Spleen (tissue), 11 donors: ENCODE data around the gene RFX2. TPM values are rescaled to one million over a fixed set of nuclear protein-coding genes. Genes with fewer than 3 reads are reported as not detected.

ENCODE experiments used
- DNase-seq: peaks from one replicate; pipeline ENCODE4 v3.0.0-alpha.2; 2020
- H3K27ac ChIP-seq, 8 donors: fragments of 200-600 bp; sonication (generic) in 7 of 8; 1 replicate in 4 of 8; 2 replicates in 4 of 8; pipeline versions ENCODE4 v1.5.0 to v1.8.0; 2016 to 2021; ENCODE audit warnings: inconsistent platforms in 4 of 8, mild to moderate bottlenecking in 4 of 8, moderate library complexity in 1 of 8
- H3K27me3 ChIP-seq, 7 donors: fragments of 200-600 bp; sonication (generic) in 6 of 7; replicated peaks in 1 of 7; 1 replicate in 4 of 7; 2 replicates in 3 of 7; pipeline versions ENCODE4 v1.5.0 to v1.8.0; 2016 to 2021; ENCODE audit warnings: inconsistent platforms in 3 of 7, mild to moderate bottlenecking in 1 of 7
- H3K36me3 ChIP-seq, 6 donors: fragments of 200-600 bp; sonication (generic) in 5 of 6; 1 replicate in 4 of 6; 2 replicates in 2 of 6; pipeline versions ENCODE4 v1.5.0 to v1.8.0; 2016 to 2021; ENCODE audit warnings: inconsistent platforms in 2 of 6
- H3K4me1 ChIP-seq, 6 donors: fragments of 200-600 bp; sonication (generic) in 5 of 6; 1 replicate in 3 of 6; 2 replicates in 3 of 6; pipeline versions ENCODE4 v1.5.0 to v1.8.0; 2016 to 2021; ENCODE audit warnings: inconsistent platforms in 3 of 6
- H3K4me3 ChIP-seq, 8 donors: fragments of 200-600 bp; sonication (generic) in 7 of 8; 1 replicate in 4 of 8; 2 replicates in 4 of 8; pipeline versions ENCODE4 v1.5.0 to v1.8.0; 2016 to 2021; ENCODE audit warnings: inconsistent platforms in 4 of 8, mild to moderate bottlenecking in 4 of 8, moderate library complexity in 2 of 8
- H3K9me3 ChIP-seq, 8 donors: fragments of 200-600 bp; sonication (generic) in 7 of 8; 1 replicate in 4 of 8; 2 replicates in 4 of 8; pipeline versions ENCODE4 v1.5.0 to v1.8.0; 2016 to 2021; ENCODE audit warnings: inconsistent platforms in 4 of 8
- CTCF ChIP-seq, 11 experiments: fragments of 200-600 bp in 7 of 11; fragments of 450-650 bp in 4 of 11; sonication (generic) in 4 of 11; IDR thresholded peaks in 8 of 11; conservative IDR thresholded peaks in 3 of 11; 1 replicate in 7 of 11; 2 replicates in 4 of 11; pipeline versions ENCODE4 v1.4.0 to v1.8.0; 2016 to 2021; ENCODE audit warnings: antibody characterized with exemption in 11 of 11, inconsistent platforms in 4 of 11, mild to moderate bottlenecking in 1 of 11
- POLR2A ChIP-seq, 3 donors: fragments of 450-650 bp; IDR thresholded peaks; one replicate each; pipeline ENCODE4 v1.5.1; 2017; ENCODE audit warnings: antibody characterized with exemption in 3 of 3, mild to moderate bottlenecking in 1 of 3
- POLR2AphosphoS5 ChIP-seq, 3 donors: sonication (generic); formaldehyde crosslinking; IDR thresholded peaks; one replicate each; pipeline ENCODE4 v1.5.1; 2017; ENCODE audit warnings: antibody characterized with exemption in 3 of 3
- WGBS, 5 donors: extraction: QIAGEN DNeasy Blood & Tissue Kit in 3 of 5; methylation state at CpG; one replicate each; pipeline versions ENCODE4 v1.1.5 to v1.1.7; 2013 to 2018; 5-methylcytosine and 5-hydroxymethylcytosine counted together
- intact Hi-C: fragments of 100-400 bp; cut with DNase I; formaldehyde crosslinking; loops from one replicate; pipeline ENCODE4 v1.15.0; 2023; ENCODE audit warnings: low total_unique reads
- polyA plus RNA-seq, 3 donors: library from polyadenylated mRNA; stranded (reverse); fragments of 200-250 nt; gene quantifications; one replicate each; pipeline ENCODE4 v1.2.1, GENCODE V29; 2013
- total RNA-seq, 7 donors: library from RNA; depleted of rRNA in 3 of 7; stranded (reverse); fragments of >200 nt in 3 of 7; fragmentation: NEBNext Ultra II Directional in 4 of 7; extraction: Animal tissue kit (Norgen Biotek cat#: 25700) in 4 of 7; gene quantifications; one replicate each; pipeline versions ENCODE4 v1.1.0 to v1.2.1, GENCODE V29; 2016 to 2021
- donor health status: healthy with polysubstance abuse.
- donor health status: DM: no; HTN: no; CAD: no; lungs with moderate emphysema.
- donor health status: DM: no; HTN: no; CAD: no.
- donor health status: Bipolar disorder and iron deficiency.
- donor health status: healthy.
- donor health status: DM: no; HTN: no; CAD: no.
- donor health status: DM: yes; HTN: yes; CAD: no.

RFX2 gene
- total and polyA plus RNA-seq, 10 donors: 1.1 to 15.8 (median 7.8) TPM

GRCh38 chr19:5949792-5950305, 160.5 kb downstream of the RFX2 start:
- Histone ChIP-seq H3K4me3 (no peak overlapping the region), H3K4me1 (peaks cover 60 to 96% (median 87%) of the 10 kb centered on the region in 6 donors), H3K27me3 (no peaks in the 10 kb centered on the region), H3K36me3 (peaks cover 0 to 45% (median 0%) of the 10 kb centered on the region in 6 donors), H3K9me3 (no peaks in the 10 kb centered on the region), H3K27ac (peak overlapping the region in 7 of 8 donors; percentile 9 to 87 (median 72))
- intact Hi-C loops: no loop called here
- WGBS, 5 donors: 51 to 77% (median 70%) methylated on average over 13 of the region's 13 CpGs
- no peak for DNase-seq
- TF ChIP-seq POLR2A (IDR thresholded peaks at IDR 0.05): no peak
- peak in 2 of 3 donors; percentile 41 to 44 for TF ChIP-seq POLR2AphosphoS5 (IDR thresholded peaks at IDR 0.05)

GRCh38 chr19:5948752-5949564, 161.3 kb downstream of the RFX2 start:
- Histone ChIP-seq H3K36me3 (peaks cover 0 to 48% (median 0%) of the 10 kb centered on the region in 6 donors), H3K4me3 (no peak overlapping the region), H3K4me1 (peaks cover 51 to 87% (median 78%) of the 10 kb centered on the region in 6 donors), H3K9me3 (no peaks in the 10 kb centered on the region), H3K27ac (peak overlapping the region in 7 of 8 donors; percentile 14 to 87 (median 77)), H3K27me3 (no peaks in the 10 kb centered on the region)
- TF ChIP-seq CTCF (IDR thresholded peaks at IDR 0.05 in 8 of 11, conservative IDR thresholded peaks at IDR 0.05 in 3 of 11) (no peak), POLR2AphosphoS5 (IDR thresholded peaks at IDR 0.05) (no peak), POLR2A (IDR thresholded peaks at IDR 0.05) (no peak)
- DNase-seq: no peak
- 68 to 79% (median 70%) methylated on average over 13 of the region's 13 CpGs for WGBS, 5 donors
- intact Hi-C loops: no loop called here

GRCh38 chr19:5947435-5947834, 162.9 kb downstream of the RFX2 start:
- peak overlapping the region in 7 of 8 donors; percentile 72 to 87 (median 84) for H3K27ac ChIP-seq
- peaks cover 36 to 82% (median 62%) of the 10 kb centered on the region in 6 donors for H3K4me1 ChIP-seq
- intact Hi-C loops: no loop called here
- WGBS, 5 donors: 26 to 72% (median 41%) methylated on average over 13 of the region's 13 CpGs
- no peak for DNase-seq
- TF ChIP-seq POLR2A (IDR thresholded peaks at IDR 0.05) (no peak), POLR2AphosphoS5 (IDR thresholded peaks at IDR 0.05) (peak; percentile 53 to 80 (median 75))
- no peaks in the 10 kb centered on the region for H3K9me3 ChIP-seq
- H3K4me3 ChIP-seq: peak overlapping the region in 2 of 8 donors; percentile 0 to 46
- H3K36me3 ChIP-seq: peaks cover 0 to 62% (median 0%) of the 10 kb centered on the region in 6 donors
- no peaks in the 10 kb centered on the region for H3K27me3 ChIP-seq

GRCh38 chr19:5943623-5944022, 166.7 kb downstream of the RFX2 start:
- Histone ChIP-seq H3K4me1 (peaks cover 3 to 48% (median 24%) of the 10 kb centered on the region in 6 donors), H3K27me3 (no peaks in the 10 kb centered on the region), H3K36me3 (peaks cover 0 to 70% (median 32%) of the 10 kb centered on the region in 6 donors), H3K4me3 (no peak overlapping the region), H3K27ac (no peak overlapping the region), H3K9me3 (no peaks in the 10 kb centered on the region)
- WGBS, 5 donors: 69 to 89% (median 79%) methylated on average over 9 to 10 of the region's 10 CpGs
- intact Hi-C loops: no loop called here
- TF ChIP-seq POLR2AphosphoS5 (IDR thresholded peaks at IDR 0.05): no peak
- TF ChIP-seq POLR2A (IDR thresholded peaks at IDR 0.05): no peak
- TF ChIP-seq CTCF (IDR thresholded peaks at IDR 0.05 in 8 of 11, conservative IDR thresholded peaks at IDR 0.05 in 3 of 11): no peak
- DNase-seq: no peak

Other genes starting within 250 kb of the RFX2 start
- not detected for gene FUT5, start 240.0 kb downstream of the RFX2 start, total RNA-seq
- not detected for gene FUT5, start 240.0 kb downstream of the RFX2 start, polyA plus RNA-seq
- 100 to 1,000 TPM in 6 of 7 donors, 10 to 100 TPM in 1; 83.8 to 156 (median 116) TPM for gene NDUFA11, start 206.7 kb downstream of the RFX2 start, total RNA-seq
- 100 to 1,000 TPM; 252 to 377 (median 345) TPM for gene NDUFA11, start 206.7 kb downstream of the RFX2 start, polyA plus RNA-seq
- 10 to 100 TPM in 6 of 7 donors, 1 to 10 TPM in 1; 8.5 to 15.9 (median 12.5) TPM for gene VMAC, start 205.6 kb downstream of the RFX2 start, total RNA-seq
- gene VMAC, start 205.6 kb downstream of the RFX2 start, polyA plus RNA-seq: 1 to 10 TPM; 2.1 to 9.6 (median 3.3) TPM
- 10 to 100 TPM; 14.7 to 20.7 (median 17.6) TPM for gene CAPS, start 196.2 kb downstream of the RFX2 start, total RNA-seq
- gene CAPS, start 196.2 kb downstream of the RFX2 start, polyA plus RNA-seq: 10 to 100 TPM; 23.7 to 61.8 (median 51.3) TPM
- 10 to 100 TPM; 68.5 to 92.9 (median 71.2) TPM for gene RANBP3, start 132.4 kb downstream of the RFX2 start, total RNA-seq
- 10 to 100 TPM; 27.5 to 44.3 (median 30.2) TPM for gene RANBP3, start 132.4 kb downstream of the RFX2 start, polyA plus RNA-seq
- gene ACSBG2, start 25.2 kb upstream of the RFX2 start, total RNA-seq: not detected
- gene ACSBG2, start 25.2 kb upstream of the RFX2 start, polyA plus RNA-seq: under 1 TPM in 1 of 3 donors, not detected in 2; 0.22 TPM
- 10 to 100 TPM; 18.9 to 57.2 (median 41.3) TPM for gene MLLT1, start 169.5 kb upstream of the RFX2 start, total RNA-seq
- 10 to 100 TPM; 10.1 to 20.6 (median 15.0) TPM for gene MLLT1, start 169.5 kb upstream of the RFX2 start, polyA plus RNA-seq
- under 1 TPM in 2 of 7 donors, not detected in 5; 0.23 to 0.66 TPM for gene ACER1, start 223.1 kb upstream of the RFX2 start, total RNA-seq
- gene ACER1, start 223.1 kb upstream of the RFX2 start, polyA plus RNA-seq: under 1 TPM; 0.11 to 0.19 (median 0.12) TPM